Measurements from ENCODE around the gene RNF222. TPM values are rescaled to one million over a fixed set of nuclear protein-coding genes. Genes with fewer than 3 reads are reported as not detected.

The RNF222 gene
- total and polyA plus RNA-seq, 11 donors = not detected

GRCh38 chr17:8362651-8363332 lies 34.8 kb downstream of the RNF222 start:
- Histone ChIP-seq H3K27me3 (no peaks in the 10 kb centered on the region), H3K4me3 (no peak overlapping the region), H3K4me1 (peaks cover 0 to 68% (median 44%) of the 10 kb centered on the region in 12 donors), H3K36me3 (peaks cover 0 to 18% (median 5%) of the 10 kb centered on the region in 9 donors), H3K27ac (peak overlapping the region in 8 of 12 donors; percentile 13 to 87 (median 36)), H3K9me3 (no peaks in the 10 kb centered on the region)
- intact Hi-C loops (cut with DNase I) = loop anchor here in 3 of 10 donors (5.0 kb wide), 2 partner anchors 35 to 50 kb away; partner anchors contain the start of gene ARHGEF15 (in 2 of the 3)
- WGBS, 4 donors = 75 to 91% (median 84%) methylated on average over 4 of the region's 4 CpGs
- peak in 1 of 4 donors; percentile 11 for ATAC-seq
- TF ChIP-seq POLR2A (IDR thresholded peaks at IDR 0.05) (no peak), CTCF (IDR thresholded peaks at IDR 0.05) (no peak)
- DNase-seq = no peak

DNA sequence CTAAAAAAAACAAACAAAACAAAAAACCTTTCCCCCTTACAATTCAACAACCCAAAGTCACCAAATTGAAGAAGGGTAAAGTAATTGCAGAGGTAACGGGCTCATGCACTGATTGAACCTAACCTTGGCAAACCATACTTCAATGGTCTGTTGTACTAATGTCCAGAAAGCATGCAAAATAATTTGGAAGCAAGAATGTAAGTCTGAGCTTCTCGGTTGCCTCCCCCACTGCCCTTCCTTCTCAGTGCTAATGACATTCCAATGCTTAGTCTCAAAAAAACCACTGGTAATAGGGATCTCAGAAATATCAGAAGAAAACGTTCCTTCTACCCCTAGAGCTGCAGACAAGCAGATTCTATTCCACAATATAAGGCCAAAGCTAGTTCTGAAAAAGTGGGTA lies 36.9 kb downstream of the RNF222 start:
- WGBS, 4 donors = 47 to 56% (median 55%) methylated on average over 3 of the region's 3 CpGs
- Histone ChIP-seq H3K4me3 (no peak overlapping the region), H3K36me3 (peaks cover 0 to 13% (median 5%) of the 10 kb centered on the region in 9 donors), H3K27me3 (no peaks in the 10 kb centered on the region), H3K9me3 (no peaks in the 10 kb centered on the region), H3K27ac (peak overlapping the region; percentile 21 to 89 (median 70)), H3K4me1 (peaks cover 0 to 54% (median 33%) of the 10 kb centered on the region in 12 donors)
- no peak for TF ChIP-seq POLR2A (IDR thresholded peaks at IDR 0.05)
- TF ChIP-seq CTCF (IDR thresholded peaks at IDR 0.05) = no peak
- intact Hi-C loops (cut with DNase I) = loop anchor here in 3 of 10 donors (5.0 kb wide), 2 partner anchors 33 to 48 kb away; partner anchors contain the start of gene ARHGEF15 (in 2 of the 3)
- DNase-seq = no peak
- no peak for ATAC-seq

- 39 to 50% (median 46%) methylated on average over 3 of the region's 3 CpGs for whole genome bisulfite sequencing, 4 donors
- Histone ChIP-seq H3K4me1 (peaks cover 0 to 53% (median 28%) of the 10 kb centered on the region in 12 donors), H3K27ac (peak overlapping the region; percentile 21 to 89 (median 70)), H3K4me3 (peak overlapping the region in 2 of 12 donors; percentile 2 to 4), H3K9me3 (no peaks in the 10 kb centered on the region), H3K27me3 (no peaks in the 10 kb centered on the region), H3K36me3 (peaks cover 0 to 13% (median 5%) of the 10 kb centered on the region in 9 donors)
- ATAC-seq = peak in 1 of 4 donors; percentile 27
- TF ChIP-seq POLR2A (IDR thresholded peaks at IDR 0.05) = no peak
- TF ChIP-seq CTCF (IDR thresholded peaks at IDR 0.05) = no peak
- no peak for DNase-seq
- intact Hi-C loops (cut with DNase I) = loop anchor here in 3 of 10 donors (5.0 kb wide), 2 partner anchors 33 to 48 kb away; partner anchors contain the start of gene ARHGEF15 (in 2 of the 3)
Measured at GRCh38 chr17:8360260-8360659, 37.4 kb downstream of the RNF222 start.

DNA sequence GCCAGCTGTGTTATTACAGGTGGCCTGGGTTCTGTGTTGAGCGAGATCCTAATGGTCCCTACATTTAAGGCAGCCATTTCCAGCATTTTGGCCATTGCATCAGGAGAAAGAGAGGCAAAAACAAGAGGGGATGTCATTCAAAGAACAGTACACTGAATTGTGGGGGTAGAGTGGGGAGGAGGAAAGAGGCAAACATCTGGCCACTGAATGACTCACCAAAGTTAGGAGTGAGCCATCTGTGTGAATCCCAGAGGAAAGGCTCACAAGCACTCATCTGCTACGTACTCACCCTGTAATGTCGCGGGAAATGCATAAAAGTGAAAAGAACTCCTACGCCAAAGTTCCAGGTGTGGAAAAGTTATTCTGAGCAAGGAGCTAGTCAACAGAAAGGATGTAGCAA lies 37.9 kb downstream of the RNF222 start:
- TF ChIP-seq POLR2A (IDR thresholded peaks at IDR 0.05) (no peak), CTCF (IDR thresholded peaks at IDR 0.05) (no peak)
- H3K36me3 ChIP-seq = peaks cover 0 to 10% (median 5%) of the 10 kb centered on the region in 9 donors
- peak overlapping the region in 2 of 12 donors; percentile 2 to 4 for H3K4me3 ChIP-seq
- intact Hi-C loops (cut with DNase I) = loop anchor here in 3 of 10 donors (5.0 kb wide), 2 partner anchors 32 to 47 kb away; partner anchors contain the start of gene ARHGEF15 (in 2 of the 3)
- no peaks in the 10 kb centered on the region for H3K9me3 ChIP-seq
- peak; percentile 60 to 95 (median 90) for ATAC-seq
- DNase-seq = peak in 1 of 5 donors; percentile 39
- H3K4me1 ChIP-seq = peaks cover 0 to 53% (median 27%) of the 10 kb centered on the region in 12 donors
- peak overlapping the region; percentile 37 to 89 (median 70) for H3K27ac ChIP-seq
- no peaks in the 10 kb centered on the region for H3K27me3 ChIP-seq
- 43 to 65% (median 47%) methylated on average over 5 of the region's 5 CpGs for WGBS, 4 donors
